H1 (cell line): ENCODE results near the gene IL2RG. TPM values are rescaled to one million over a fixed set of nuclear protein-coding genes. Genes with fewer than 3 reads are reported as not detected.

Source experiments
- CTCF ChIA-PET: fragments of 300-600 bp; sonication (Branson Sonifier 250); formaldehyde crosslinking; loops from one replicate; lab custom pipeline; 2021; ENCODE audit not compliant: partially characterized antibody; lab: Charles Lee
- POLR2A ChIA-PET: fragments of 300-600 bp; sonication (Branson Sonifier 250); formaldehyde crosslinking; loops from one replicate; lab custom pipeline; 2021; ENCODE audit warnings: inconsistent platforms; ENCODE audit not compliant: partially characterized antibody; lab: Charles Lee
- DNase-seq, 2 experiments: peaks; one replicate each; pipeline versions ENCODE4 v3.0.0 to v3.0.0-alpha.2; 2010 to 2022; ENCODE audit warnings: low spot score in 2 of 2, low read depth in 1 of 2, mixed read lengths in 1 of 2
- FAIRE-seq: peaks from 2 replicates; lab custom pipeline; 2011; peaks lifted over from hg19 to GRCh38; lab: Jason Lieb, UNC
- H2AFZ ChIP-seq: 2 replicates; pipeline ENCODE4 v1.8.1; 2012; ENCODE audit warnings: low read length, inconsistent platforms
- H2AK5ac ChIP-seq: 2 replicates; pipeline ENCODE4 v1.6.1; 2013; ENCODE audit warnings: low read depth, low read length
- H2BK120ac ChIP-seq: replicated peaks from 2 replicates; pipeline ENCODE3; 2013; ENCODE audit warnings: low read depth, low read length, inconsistent platforms
- H2BK12ac ChIP-seq: 2 replicates; pipeline ENCODE4 v1.6.1; 2013; ENCODE audit warnings: low read depth, low read length
- H2BK15ac ChIP-seq: 2 replicates; pipeline ENCODE4 v1.6.1; 2013; ENCODE audit warnings: low read length
- H2BK20ac ChIP-seq: 2 replicates; pipeline ENCODE4 v1.6.1; 2013; ENCODE audit warnings: low read length
- H2BK5ac ChIP-seq: 2 replicates; pipeline ENCODE4 v1.6.1; 2013; ENCODE audit warnings: low read depth, low read length
- H3K14ac ChIP-seq: 2 replicates; pipeline ENCODE4 v1.6.1; 2013; ENCODE audit warnings: inconsistent platforms; ENCODE audit not compliant: insufficient read length
- H3K18ac ChIP-seq: 2 replicates; pipeline ENCODE4 v1.6.1; 2013; ENCODE audit warnings: low read length; ENCODE audit errors: extremely low read depth
- H3K23ac ChIP-seq: 2 replicates; pipeline ENCODE4 v1.6.1; 2013; ENCODE audit warnings: inconsistent platforms; ENCODE audit not compliant: insufficient read length
- H3K23me2 ChIP-seq: 2 replicates; pipeline ENCODE4 v1.6.1; 2013; ENCODE audit warnings: low read depth, low read length
- H3K27ac ChIP-seq: 2 replicates; pipeline ENCODE4 v1.6.1; 2011; ENCODE audit warnings: low read depth, low read length, inconsistent platforms
- H3K27me3 ChIP-seq, 4 experiments: replicated peaks in 1 of 4; 1 replicate in 1 of 4; 2 replicates in 3 of 4; pipeline versions ENCODE4 v1.6.1 to v1.8.1; 2011 to 2013; ENCODE audit warnings: low read length in 3 of 4, mild to moderate bottlenecking in 3 of 4, inconsistent platforms in 2 of 4, mixed read lengths in 2 of 4, moderate library complexity in 1 of 4; ENCODE audit not compliant: control insufficient read depth in 3 of 4, insufficient read depth in 3 of 4; ENCODE audit errors: extremely low read depth in 1 of 4
- H3K36me3 ChIP-seq, 4 experiments: 2 replicates each; pipeline versions ENCODE4 v1.6.1 to v1.8.1; 2011 to 2013; ENCODE audit warnings: mild to moderate bottlenecking in 4 of 4, low read length in 3 of 4, moderate library complexity in 2 of 4, control low read depth in 1 of 4, inconsistent platforms in 1 of 4; ENCODE audit not compliant: insufficient read depth in 4 of 4, control insufficient read depth in 2 of 4
- H3K4ac ChIP-seq: replicated peaks from 2 replicates; pipeline ENCODE3; 2013; ENCODE audit warnings: low read length, low read depth, mixed read lengths, inconsistent platforms; ENCODE audit not compliant: insufficient read length
- H3K4me1 ChIP-seq, 4 experiments: replicated peaks in 1 of 4; 1 replicate in 1 of 4; 2 replicates in 3 of 4; pipeline versions ENCODE4 v1.6.1 to v1.8.1; 2011 to 2013; ENCODE audit warnings: low read length in 3 of 4, inconsistent platforms in 2 of 4, mixed read lengths in 1 of 4; ENCODE audit not compliant: insufficient read depth in 4 of 4, control insufficient read depth in 3 of 4
- H3K4me2 ChIP-seq, 2 experiments: 2 replicates each; pipeline versions ENCODE4 v1.6.1 to v1.8.1; 2011 to 2013; ENCODE audit warnings: low read depth in 2 of 2, low read length in 2 of 2, control low read depth in 1 of 2, inconsistent platforms in 1 of 2, mild to moderate bottlenecking in 1 of 2; ENCODE audit not compliant: insufficient read depth in 1 of 2
- H3K4me3 ChIP-seq, 4 experiments: fragments of 200-600, 300-600 bp in 1 of 4; sonication (generic), shearing (Covaris generic), sonication (Bioruptor Twin) in 1 of 4; 2 replicates each; pipeline versions ENCODE4 v1.5.1 to v1.8.1; 2011 to 2016; ENCODE audit warnings: low read length in 4 of 4, low read depth in 3 of 4, control low read depth in 2 of 4, inconsistent platforms in 2 of 4, mild to moderate bottlenecking in 2 of 4, mixed read lengths in 1 of 4, moderate library complexity in 1 of 4; ENCODE audit not compliant: insufficient read depth in 2 of 4; ENCODE audit errors: extremely low read depth in 1 of 4
- H3K56ac ChIP-seq: replicated peaks from 2 replicates; pipeline ENCODE3; 2013; ENCODE audit warnings: low read depth, mild to moderate bottlenecking, mixed read lengths, low read length, inconsistent platforms; ENCODE audit not compliant: insufficient read length
- H3K79me1 ChIP-seq: 2 replicates; pipeline ENCODE4 v1.6.1; 2013; ENCODE audit warnings: low read depth, low read length, control low read depth
- H3K79me2 ChIP-seq, 2 experiments: 2 replicates each; pipeline versions ENCODE4 v1.6.1 to v1.8.1; 2012 to 2013; ENCODE audit warnings: low read length in 2 of 2, mild to moderate bottlenecking in 2 of 2, inconsistent platforms in 1 of 2; ENCODE audit not compliant: insufficient read depth in 2 of 2, control insufficient read depth in 1 of 2
- H3K9ac ChIP-seq, 4 experiments: replicated peaks in 1 of 4; 1 replicate in 1 of 4; 2 replicates in 3 of 4; pipeline versions ENCODE4 v1.6.1 to v1.8.1; 2011 to 2013; ENCODE audit warnings: low read depth in 3 of 4, low read length in 3 of 4, control low read depth in 2 of 4, mild to moderate bottlenecking in 2 of 4, moderate library complexity in 2 of 4, inconsistent platforms in 1 of 4; ENCODE audit errors: extremely low read depth in 1 of 4
- H3K9me3 ChIP-seq, 2 experiments: 2 replicates each; pipeline versions ENCODE4 v1.6.1 to v1.8.1; 2012 to 2013; ENCODE audit warnings: mild to moderate bottlenecking in 2 of 2, moderate library complexity in 2 of 2, control low read depth in 1 of 2, inconsistent platforms in 1 of 2, low read depth in 1 of 2, low read length in 1 of 2, mixed read lengths in 1 of 2; ENCODE audit not compliant: insufficient read depth in 2 of 2
- H4K20me1 ChIP-seq, 2 experiments: replicated peaks in 1 of 2; 2 replicates each; pipeline versions ENCODE3 to v1.8.1; 2011 to 2013; ENCODE audit warnings: inconsistent platforms in 2 of 2, low read length in 2 of 2, mild to moderate bottlenecking in 1 of 2; ENCODE audit not compliant: insufficient read depth in 2 of 2, control insufficient read depth in 1 of 2
- H4K5ac ChIP-seq: 2 replicates; pipeline ENCODE4 v1.6.1; 2013; ENCODE audit warnings: low read length, low read depth, mixed read lengths, inconsistent platforms; ENCODE audit not compliant: insufficient read length
- H4K8ac ChIP-seq: 2 replicates; pipeline ENCODE4 v1.8.0; 2013; ENCODE audit warnings: mild to moderate bottlenecking, moderate library complexity, low read length, inconsistent platforms; ENCODE audit not compliant: insufficient read depth; ENCODE audit errors: extremely low read depth
- H4K91ac ChIP-seq: replicated peaks from 2 replicates; pipeline ENCODE3; 2013; ENCODE audit warnings: low read length, mixed read lengths, inconsistent platforms; ENCODE audit not compliant: insufficient read length
- FOSL1 ChIP-seq: IDR thresholded peaks from 2 replicates; pipeline ENCODE4 v1.6.1; 2011; ENCODE audit warnings: mild to moderate bottlenecking, low read depth, low read length, moderate library complexity; ENCODE audit not compliant: insufficient read depth
- TAF7 ChIP-seq: optimal IDR thresholded peaks from 2 replicates; pipeline ENCODE3; 2011; ENCODE audit warnings: low read depth, mild to moderate bottlenecking, inconsistent platforms, low read length, moderate library complexity, borderline replicate concordance
- TCF12 ChIP-seq: IDR thresholded peaks from 2 replicates; pipeline ENCODE4 v1.6.1; 2011; ENCODE audit warnings: low read depth, mild to moderate bottlenecking, low read length
- WGBS, 2 experiments: shearing (Covaris generic) in 1 of 2; methylation state at CpG; one replicate each; pipeline versions ENCODE4 v1.1.6 to v1.1.7; 2013 to 2015; ENCODE audit warnings: low lambda C conversion rate in 2 of 2, mixed read lengths in 2 of 2, inconsistent platforms in 1 of 2, low coverage in 1 of 2, missing lambda C conversion rate in 1 of 2; ENCODE audit not compliant: insufficient replicate concordance in 2 of 2, insufficient coverage in 1 of 2, insufficient read length in 1 of 2; ENCODE audit errors: extremely low coverage in 1 of 2, missing lambda C conversion rate in 1 of 2; 5-methylcytosine and 5-hydroxymethylcytosine counted together
- polyA plus RNA-seq, 7 experiments: library from polyadenylated mRNA; depleted of rRNA in 3 of 7; stranded (reverse) in 5 of 7; unstranded in 2 of 7; fragments of >200 nt in 5 of 7; fragments of 200-250 nt in 2 of 7; gene quantifications; 1 replicate in 5 of 7; 2 replicates in 1 of 7; 4 replicates in 1 of 7; pipeline versions ENCODE4 v1.2.1 to v1.2.3, GENCODE V29; 2011 to 2013; ENCODE audit warnings: missing spikeins in 2 of 7, mixed read lengths in 2 of 7
- total RNA-seq: library from RNA; stranded (reverse); fragmentation: NEBNext Ultra II Directional; extraction: Animal tissue kit (Norgen Biotek cat#: 25700); gene quantifications from 2 replicates; pipeline ENCODE4 v1.2.1, GENCODE V29; 2021

The IL2RG gene
- total and polyA plus RNA-seq, 2 of the 8 experiments (the other 6 are each of a cell fraction or from before 2014, with no cell fraction given): not detected

DNA sequence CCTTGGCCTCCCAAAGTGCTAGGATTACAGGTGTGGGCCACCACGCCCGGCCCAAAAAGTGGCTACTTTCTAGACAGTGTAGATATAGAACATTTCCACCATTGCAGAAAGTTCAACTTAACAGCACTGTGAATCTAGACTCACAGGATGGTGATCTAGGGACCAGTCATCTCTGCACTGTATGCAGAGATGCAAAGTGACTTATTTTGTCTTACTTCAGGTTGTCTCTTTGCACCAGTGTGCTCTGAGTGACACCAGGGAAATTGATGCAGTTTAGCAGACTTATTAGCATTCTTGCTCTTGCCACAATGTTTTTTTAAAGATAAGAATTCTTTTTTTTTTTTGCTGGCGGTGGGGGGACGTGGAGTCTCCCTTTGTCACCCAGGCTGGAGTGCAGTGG lies 28.6 kb downstream of the IL2RG start:
- Histone ChIP-seq H3K18ac (no peak overlapping the region), H3K4me2 (no peak overlapping the region), H3K14ac (no peak overlapping the region), H3K79me2 (no peaks in the 10 kb centered on the region), H4K8ac (no peak overlapping the region), H2AFZ (no peak overlapping the region), H3K27ac (no peak overlapping the region), H3K4ac (no peak overlapping the region), H4K20me1 (no peaks in the 10 kb centered on the region), H3K4me3 (no peak overlapping the region), H2BK20ac (no peak overlapping the region), H3K4me1 (no peaks in the 10 kb centered on the region), H2BK120ac (no peak overlapping the region), H4K91ac (no peak overlapping the region), H3K79me1 (no peaks in the 10 kb centered on the region), H4K5ac (no peak overlapping the region), H2BK12ac (no peak overlapping the region), H3K23me2 (no peaks in the 10 kb centered on the region), H2BK15ac (no peak overlapping the region), H3K56ac (no peak overlapping the region), H3K9me3 (no peaks in the 10 kb centered on the region), H3K23ac (no peak overlapping the region), H3K27me3 (no peaks in the 10 kb centered on the region), H2BK5ac (no peak overlapping the region), H2AK5ac (no peak overlapping the region), H3K9ac (no peak overlapping the region), H3K36me3 (no peaks in the 10 kb centered on the region)
- POLR2A ChIA-PET: no interaction called here
- DNase-seq: no peak
- CTCF ChIA-PET: no interaction called here
- WGBS, 2 experiments: 87% methylated on average over 4 of the region's 4 CpGs; no CpG with 5 or more reads in 1 of the 2 experiments
- FAIRE-seq: no peak
- no peak for TF ChIP-seq FOSL1
- TF ChIP-seq TAF7: no peak
- TF ChIP-seq TCF12: no peak
